Measurements from ENCODE around the gene CCK. TPM values are rescaled to one million over a fixed set of nuclear protein-coding genes. Genes with fewer than 3 reads are reported as not detected.

The CCK gene
- total and polyA plus RNA-seq, 2 experiments from 2014 or later: 3.1 to 4.2 TPM

- Histone ChIP-seq H3K4me3 (no peak overlapping the region), H3F3A (replicated peaks; ENCODE audit: low read depth) (no peaks in the 10 kb centered on the region), H3K36me3 (ENCODE audit: insufficient read depth) (no peaks in the 10 kb centered on the region), H3K27me3 (ENCODE audit: insufficient read depth) (no peaks in the 10 kb centered on the region), H3K27ac (ENCODE audit: low read depth) (no peak overlapping the region), H3K4me1 (ENCODE audit: insufficient read depth) (no peaks in the 10 kb centered on the region; the same call in 1 of the 2 replicates), H2AFZ (no peak overlapping the region; the same call in 1 of the 2 replicates), H3K9me2 (ENCODE audit: insufficient read depth) (0 out of 2 replicates have a peak, but pooled peaks cover 4% of the 10 kb centered on the region), H3K79me2 (replicated peaks; ENCODE audit: insufficient read depth) (no peaks in the 10 kb centered on the region), H4K20me1 (replicated peaks; ENCODE audit: insufficient read depth) (no peaks in the 10 kb centered on the region), H3K4me2 (no peak overlapping the region)
- H3K27me3 Mint-ChIP-seq (ENCODE audit: insufficient read depth, low read depth, poor library complexity): peaks cover 7% of the 10 kb centered on the region
- H3K4me3 Mint-ChIP-seq: no peak overlapping the region
- H3K36me3 Mint-ChIP-seq (ENCODE audit: low read depth): no peaks in the 10 kb centered on the region
- no peak for DNase-seq (ENCODE audit: low spot score)
- no peaks in the 10 kb centered on the region; the same call in 2 of the 3 replicates for H3K9me3 Mint-ChIP-seq
- 0 out of 3 replicates have a peak, but pooled peaks cover 3% of the 10 kb centered on the region for H3K4me1 Mint-ChIP-seq
- TF ChIP-seq CREB1 (CRISPR knock-in tag; IDR thresholded peaks at IDR 0.05; ENCODE audit: low read depth) (no peak), ZNF331 (CRISPR knock-in tag; IDR thresholded peaks at IDR 0.05; ENCODE audit: low read depth) (no peak), EZH2phosphoT487 (IDR thresholded peaks at IDR 0.05; ENCODE audit: unreplicated experiment) (no peak), POLR2AphosphoS5 (IDR thresholded peaks at IDR 0.05; ENCODE audit: low read depth) (no peak), ZNF114 (CRISPR knock-in tag; IDR thresholded peaks at IDR 0.05) (no peak), NANOG (IDR thresholded peaks at IDR 0.05; ENCODE audit: borderline replicate concordance) (no peak), JUNB (IDR thresholded peaks at IDR 0.05; ENCODE audit: unreplicated experiment) (no peak)
- TF ChIP-seq, protein P1, sequence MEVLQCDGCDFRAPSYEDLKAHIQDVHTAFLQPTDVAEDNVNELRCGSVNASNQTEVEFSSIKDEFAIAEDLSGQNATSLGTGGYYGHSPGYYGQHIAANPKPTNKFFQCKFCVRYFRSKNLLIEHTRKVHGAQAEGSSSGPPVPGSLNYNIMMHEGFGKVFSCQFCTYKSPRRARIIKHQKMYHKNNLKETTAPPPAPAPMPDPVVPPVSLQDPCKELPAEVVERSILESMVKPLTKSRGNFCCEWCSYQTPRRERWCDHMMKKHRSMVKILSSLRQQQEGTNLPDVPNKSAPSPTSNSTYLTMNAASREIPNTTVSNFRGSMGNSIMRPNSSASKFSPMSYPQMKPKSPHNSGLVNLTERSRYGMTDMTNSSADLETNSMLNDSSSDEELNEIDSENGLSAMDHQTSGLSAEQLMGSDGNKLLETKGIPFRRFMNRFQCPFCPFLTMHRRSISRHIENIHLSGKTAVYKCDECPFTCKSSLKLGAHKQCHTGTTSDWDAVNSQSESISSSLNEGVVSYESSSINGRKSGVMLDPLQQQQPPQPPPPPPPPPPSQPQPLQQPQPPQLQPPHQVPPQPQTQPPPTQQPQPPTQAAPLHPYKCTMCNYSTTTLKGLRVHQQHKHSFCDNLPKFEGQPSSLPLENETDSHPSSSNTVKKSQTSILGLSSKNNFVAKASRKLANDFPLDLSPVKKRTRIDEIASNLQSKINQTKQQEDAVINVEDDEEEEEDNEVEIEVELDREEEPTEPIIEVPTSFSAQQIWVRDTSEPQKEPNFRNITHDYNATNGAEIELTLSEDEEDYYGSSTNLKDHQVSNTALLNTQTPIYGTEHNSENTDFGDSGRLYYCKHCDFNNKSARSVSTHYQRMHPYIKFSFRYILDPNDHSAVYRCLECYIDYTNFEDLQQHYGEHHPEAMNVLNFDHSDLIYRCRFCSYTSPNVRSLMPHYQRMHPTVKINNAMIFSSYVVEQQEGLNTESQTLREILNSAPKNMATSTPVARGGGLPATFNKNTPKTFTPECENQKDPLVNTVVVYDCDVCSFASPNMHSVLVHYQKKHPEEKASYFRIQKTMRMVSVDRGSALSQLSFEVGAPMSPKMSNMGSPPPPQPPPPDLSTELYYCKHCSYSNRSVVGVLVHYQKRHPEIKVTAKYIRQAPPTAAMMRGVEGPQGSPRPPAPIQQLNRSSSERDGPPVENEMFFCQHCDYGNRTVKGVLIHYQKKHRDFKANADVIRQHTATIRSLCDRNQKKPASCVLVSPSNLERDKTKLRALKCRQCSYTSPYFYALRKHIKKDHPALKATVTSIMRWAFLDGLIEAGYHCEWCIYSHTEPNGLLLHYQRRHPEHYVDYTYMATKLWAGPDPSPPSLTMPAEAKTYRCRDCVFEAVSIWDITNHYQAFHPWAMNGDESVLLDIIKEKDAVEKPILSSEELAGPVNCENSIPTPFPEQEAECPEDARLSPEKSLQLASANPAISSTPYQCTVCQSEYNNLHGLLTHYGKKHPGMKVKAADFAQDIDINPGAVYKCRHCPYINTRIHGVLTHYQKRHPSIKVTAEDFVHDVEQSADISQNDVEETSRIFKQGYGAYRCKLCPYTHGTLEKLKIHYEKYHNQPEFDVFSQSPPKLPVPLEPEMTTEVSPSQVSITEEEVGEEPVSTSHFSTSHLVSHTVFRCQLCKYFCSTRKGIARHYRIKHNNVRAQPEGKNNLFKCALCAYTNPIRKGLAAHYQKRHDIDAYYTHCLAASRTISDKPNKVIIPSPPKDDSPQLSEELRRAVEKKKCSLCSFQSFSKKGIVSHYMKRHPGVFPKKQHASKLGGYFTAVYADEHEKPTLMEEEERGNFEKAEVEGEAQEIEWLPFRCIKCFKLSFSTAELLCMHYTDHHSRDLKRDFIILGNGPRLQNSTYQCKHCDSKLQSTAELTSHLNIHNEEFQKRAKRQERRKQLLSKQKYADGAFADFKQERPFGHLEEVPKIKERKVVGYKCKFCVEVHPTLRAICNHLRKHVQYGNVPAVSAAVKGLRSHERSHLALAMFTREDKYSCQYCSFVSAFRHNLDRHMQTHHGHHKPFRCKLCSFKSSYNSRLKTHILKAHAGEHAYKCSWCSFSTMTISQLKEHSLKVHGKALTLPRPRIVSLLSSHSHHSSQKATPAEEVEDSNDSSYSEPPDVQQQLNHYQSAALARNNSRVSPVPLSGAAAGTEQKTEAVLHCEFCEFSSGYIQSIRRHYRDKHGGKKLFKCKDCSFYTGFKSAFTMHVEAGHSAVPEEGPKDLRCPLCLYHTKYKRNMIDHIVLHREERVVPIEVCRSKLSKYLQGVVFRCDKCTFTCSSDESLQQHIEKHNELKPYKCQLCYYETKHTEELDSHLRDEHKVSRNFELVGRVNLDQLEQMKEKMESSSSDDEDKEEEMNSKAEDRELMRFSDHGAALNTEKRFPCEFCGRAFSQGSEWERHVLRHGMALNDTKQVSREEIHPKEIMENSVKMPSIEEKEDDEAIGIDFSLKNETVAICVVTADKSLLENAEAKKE (CRISPR knock-in tag; IDR thresholded peaks at IDR 0.05): no peak
- TF ChIP-seq, protein P2, sequence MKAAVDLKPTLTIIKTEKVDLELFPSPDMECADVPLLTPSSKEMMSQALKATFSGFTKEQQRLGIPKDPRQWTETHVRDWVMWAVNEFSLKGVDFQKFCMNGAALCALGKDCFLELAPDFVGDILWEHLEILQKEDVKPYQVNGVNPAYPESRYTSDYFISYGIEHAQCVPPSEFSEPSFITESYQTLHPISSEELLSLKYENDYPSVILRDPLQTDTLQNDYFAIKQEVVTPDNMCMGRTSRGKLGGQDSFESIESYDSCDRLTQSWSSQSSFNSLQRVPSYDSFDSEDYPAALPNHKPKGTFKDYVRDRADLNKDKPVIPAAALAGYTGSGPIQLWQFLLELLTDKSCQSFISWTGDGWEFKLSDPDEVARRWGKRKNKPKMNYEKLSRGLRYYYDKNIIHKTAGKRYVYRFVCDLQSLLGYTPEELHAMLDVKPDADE (IDR thresholded peaks at IDR 0.05): no peak
- TF ChIP-seq, protein P3, sequence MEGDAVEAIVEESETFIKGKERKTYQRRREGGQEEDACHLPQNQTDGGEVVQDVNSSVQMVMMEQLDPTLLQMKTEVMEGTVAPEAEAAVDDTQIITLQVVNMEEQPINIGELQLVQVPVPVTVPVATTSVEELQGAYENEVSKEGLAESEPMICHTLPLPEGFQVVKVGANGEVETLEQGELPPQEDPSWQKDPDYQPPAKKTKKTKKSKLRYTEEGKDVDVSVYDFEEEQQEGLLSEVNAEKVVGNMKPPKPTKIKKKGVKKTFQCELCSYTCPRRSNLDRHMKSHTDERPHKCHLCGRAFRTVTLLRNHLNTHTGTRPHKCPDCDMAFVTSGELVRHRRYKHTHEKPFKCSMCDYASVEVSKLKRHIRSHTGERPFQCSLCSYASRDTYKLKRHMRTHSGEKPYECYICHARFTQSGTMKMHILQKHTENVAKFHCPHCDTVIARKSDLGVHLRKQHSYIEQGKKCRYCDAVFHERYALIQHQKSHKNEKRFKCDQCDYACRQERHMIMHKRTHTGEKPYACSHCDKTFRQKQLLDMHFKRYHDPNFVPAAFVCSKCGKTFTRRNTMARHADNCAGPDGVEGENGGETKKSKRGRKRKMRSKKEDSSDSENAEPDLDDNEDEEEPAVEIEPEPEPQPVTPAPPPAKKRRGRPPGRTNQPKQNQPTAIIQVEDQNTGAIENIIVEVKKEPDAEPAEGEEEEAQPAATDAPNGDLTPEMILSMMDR (conservative IDR thresholded peaks at IDR 0.05; ENCODE audit: low read depth in 2 of 2): no peak
- no peak overlapping the region for H3K27ac Mint-ChIP-seq
- no peak for ATAC-seq
Measured at GRCh38 chr3:42230860-42231259, 35.1 kb downstream of the CCK start.

All from GM23338 (cell line).